ENCODE results near the gene MBNL3.
"Not testable (repeated sequence)": the region's sequence is repeated elsewhere in the genome, so short reads cannot be mapped to it uniquely, and the experiment has no call there.

The MBNL3 gene

DNA sequence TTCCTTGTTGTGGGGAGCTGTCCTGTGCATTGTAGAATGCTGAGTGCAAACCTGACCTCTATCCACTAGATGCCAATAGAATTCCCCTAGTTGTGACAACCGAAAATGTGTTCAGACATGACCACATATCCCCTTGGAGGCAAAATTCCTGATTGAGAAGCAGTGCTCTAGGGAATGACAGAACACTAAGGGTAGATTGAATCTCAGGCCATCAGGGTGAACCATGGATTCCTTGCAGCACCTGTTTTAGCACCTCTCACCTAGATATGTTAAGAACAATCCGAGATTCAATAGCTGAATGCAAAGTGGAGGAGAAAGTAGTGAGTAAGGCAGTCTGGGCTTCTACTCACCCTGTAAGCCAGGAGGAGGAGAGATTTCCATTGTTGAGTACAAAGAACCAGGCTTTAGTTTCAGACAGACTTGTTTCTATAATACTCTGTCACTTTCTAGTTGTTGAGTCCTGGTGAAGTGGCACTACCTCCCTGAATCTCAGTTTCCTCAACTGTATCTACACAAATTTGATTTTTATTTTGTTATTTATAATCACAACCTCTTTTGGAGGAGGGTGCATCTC, 158.6 kb downstream of the MBNL3 start:
- no peak overlapping the region for H3K4me3 ChIP-seq (ENCODE audit: control insufficient read depth, low read depth, low read length)
- TF ChIP-seq, protein P1, sequence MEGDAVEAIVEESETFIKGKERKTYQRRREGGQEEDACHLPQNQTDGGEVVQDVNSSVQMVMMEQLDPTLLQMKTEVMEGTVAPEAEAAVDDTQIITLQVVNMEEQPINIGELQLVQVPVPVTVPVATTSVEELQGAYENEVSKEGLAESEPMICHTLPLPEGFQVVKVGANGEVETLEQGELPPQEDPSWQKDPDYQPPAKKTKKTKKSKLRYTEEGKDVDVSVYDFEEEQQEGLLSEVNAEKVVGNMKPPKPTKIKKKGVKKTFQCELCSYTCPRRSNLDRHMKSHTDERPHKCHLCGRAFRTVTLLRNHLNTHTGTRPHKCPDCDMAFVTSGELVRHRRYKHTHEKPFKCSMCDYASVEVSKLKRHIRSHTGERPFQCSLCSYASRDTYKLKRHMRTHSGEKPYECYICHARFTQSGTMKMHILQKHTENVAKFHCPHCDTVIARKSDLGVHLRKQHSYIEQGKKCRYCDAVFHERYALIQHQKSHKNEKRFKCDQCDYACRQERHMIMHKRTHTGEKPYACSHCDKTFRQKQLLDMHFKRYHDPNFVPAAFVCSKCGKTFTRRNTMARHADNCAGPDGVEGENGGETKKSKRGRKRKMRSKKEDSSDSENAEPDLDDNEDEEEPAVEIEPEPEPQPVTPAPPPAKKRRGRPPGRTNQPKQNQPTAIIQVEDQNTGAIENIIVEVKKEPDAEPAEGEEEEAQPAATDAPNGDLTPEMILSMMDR (conservative IDR thresholded peaks at IDR 0.05; ENCODE audit: control insufficient read depth, insufficient read depth, low read depth, low read length), result no peak
- no peak for DNase-seq (ENCODE audit: low read depth)

DNA sequence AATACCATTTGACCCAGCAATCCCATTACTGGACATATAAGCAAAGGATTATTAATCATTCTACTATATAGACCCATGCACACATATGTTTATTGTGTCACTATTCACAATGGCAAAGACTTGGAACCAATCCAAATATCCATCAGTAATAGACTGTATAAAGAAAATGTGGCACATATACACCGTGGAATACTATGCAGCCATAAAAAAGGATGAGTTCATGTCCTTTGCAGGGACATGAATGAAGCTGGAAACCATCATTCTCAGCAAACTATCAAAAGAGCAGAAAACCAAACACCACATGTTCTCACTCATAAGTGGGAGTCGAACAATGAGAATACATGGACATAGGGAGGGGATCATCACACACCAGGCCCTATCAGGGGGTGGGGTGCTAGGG, 161.9 kb downstream of the MBNL3 start:
- H3K4me3 ChIP-seq (ENCODE audit: control insufficient read depth, low read depth, low read length); DNase-seq (ENCODE audit: low read depth): not testable (repeated sequence)
